ENCODE results near the gene SKA3.

The SKA3 gene

GRCh38 chr13:21117104-21117809 is 59.1 kb downstream of the SKA3 start:
- Mint-ChIP-seq H3K4me3 (no peak overlapping the region), H3K9me3 (peaks cover 3 to 4% of the 10 kb centered on the region in 2 donors), H3K36me3 (no peaks in the 10 kb centered on the region), H3K27me3 (no peaks in the 10 kb centered on the region), H3K4me1 (no peaks in the 10 kb centered on the region), H3K27ac (no peak overlapping the region)
- DNase-seq (no peak), ATAC-seq (replicated peaks) (no peak)

DNA sequence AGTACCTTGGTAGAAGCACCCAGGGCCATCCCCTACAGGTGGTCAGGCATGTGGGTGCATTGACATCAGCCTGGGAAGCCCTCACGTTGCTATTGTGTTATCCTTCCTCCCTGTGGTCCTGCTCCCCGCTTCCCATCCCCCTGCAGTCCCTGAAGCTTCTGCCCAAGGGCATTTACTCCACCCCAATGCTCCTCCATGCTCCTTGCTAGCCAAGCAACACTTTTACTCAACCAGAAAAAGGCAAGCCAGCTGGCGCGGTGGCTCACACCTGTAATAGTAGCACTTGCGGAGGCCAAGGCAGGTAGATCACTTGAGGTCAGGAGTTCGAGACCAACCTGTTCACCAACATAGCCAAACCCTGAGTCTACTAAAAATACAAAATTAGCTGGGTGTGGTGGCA is 60.2 kb downstream of the SKA3 start:
- peaks cover 3 to 4% of the 10 kb centered on the region in 2 donors for H3K9me3 Mint-ChIP-seq
- H3K4me3 Mint-ChIP-seq = no peak overlapping the region
- H3K27me3 Mint-ChIP-seq = no peaks in the 10 kb centered on the region
- ATAC-seq (replicated peaks) = no peak
- no peaks in the 10 kb centered on the region for H3K36me3 Mint-ChIP-seq
- no peak for DNase-seq
- H3K27ac Mint-ChIP-seq = no peak overlapping the region
- no peaks in the 10 kb centered on the region for H3K4me1 Mint-ChIP-seq

- no peaks in the 10 kb centered on the region for H3K36me3 Mint-ChIP-seq
Measured at GRCh38 chr13:21115231-21115630, 61.1 kb downstream of the SKA3 start.

GRCh38 chr13:21111546-21111945 is 64.8 kb downstream of the SKA3 start:
- Mint-ChIP-seq H3K9me3 (no peaks in the 10 kb centered on the region), H3K27me3 (no peaks in the 10 kb centered on the region), H3K27ac (no peak overlapping the region), H3K4me1 (no peaks in the 10 kb centered on the region), H3K4me3 (no peak overlapping the region), H3K36me3 (no peaks in the 10 kb centered on the region)
- ATAC-seq (replicated peaks) (no peak), DNase-seq (no peak)

More at GRCh38 chr13:21115231-21115630, 61.1 kb downstream of the SKA3 start:
- H3K9me3 Mint-ChIP-seq = peaks cover 3 to 4% of the 10 kb centered on the region in 2 donors
- H3K4me3 Mint-ChIP-seq = no peak overlapping the region
- H3K27ac Mint-ChIP-seq = no peak overlapping the region
- no peaks in the 10 kb centered on the region for H3K4me1 Mint-ChIP-seq
- no peak for DNase-seq
- H3K27me3 Mint-ChIP-seq = no peaks in the 10 kb centered on the region
- no peak for ATAC-seq (replicated peaks)

DNA sequence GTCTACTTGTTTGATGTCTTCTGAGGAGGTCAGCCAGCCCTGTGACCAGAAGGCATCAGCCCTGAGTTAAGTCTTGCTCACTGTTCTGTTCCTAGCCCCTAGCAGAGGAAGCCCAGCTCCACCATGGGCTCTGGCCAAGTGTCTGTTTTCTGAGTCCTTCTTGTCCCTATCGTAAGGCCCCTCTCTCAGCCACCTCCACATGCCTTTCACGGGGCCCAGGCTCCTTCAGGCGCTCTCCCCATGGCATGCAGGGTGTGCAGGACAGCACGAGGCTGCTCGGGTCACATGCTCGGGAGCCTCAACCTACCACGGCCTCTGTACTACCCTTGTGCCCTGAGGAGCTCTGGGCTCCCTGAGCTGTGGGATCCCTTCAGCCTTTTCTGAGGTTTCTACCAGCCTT is 67.2 kb downstream of the SKA3 start:
- no peaks in the 10 kb centered on the region for H3K4me1 Mint-ChIP-seq
- no peaks in the 10 kb centered on the region for H3K9me3 Mint-ChIP-seq
- no peak for DNase-seq
- H3K36me3 Mint-ChIP-seq = no peaks in the 10 kb centered on the region
- no peak overlapping the region for H3K4me3 Mint-ChIP-seq
- no peaks in the 10 kb centered on the region for H3K27me3 Mint-ChIP-seq
- no peak for ATAC-seq (replicated peaks)
- H3K27ac Mint-ChIP-seq = no peak overlapping the region

DNA sequence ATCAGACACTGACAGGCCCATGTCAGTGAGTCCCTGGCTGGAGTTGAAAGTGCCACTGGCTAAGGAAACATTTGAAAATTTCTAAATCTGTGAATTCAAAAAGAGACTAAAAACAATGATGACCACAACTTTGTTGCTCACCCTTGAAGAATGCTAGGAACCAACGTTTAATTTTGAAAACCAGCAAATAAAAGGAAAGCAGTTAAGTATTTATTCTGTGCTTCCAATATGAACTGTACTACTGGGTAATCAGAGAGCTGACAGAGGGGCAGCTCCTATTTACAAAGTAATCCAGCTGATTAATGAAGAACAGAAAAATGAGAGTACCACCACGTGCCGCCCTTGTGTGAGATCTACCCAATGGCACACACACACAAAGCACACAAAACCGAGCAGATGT is 70.3 kb downstream of the SKA3 start:
- H3K27me3 Mint-ChIP-seq = no peaks in the 10 kb centered on the region
- no peaks in the 10 kb centered on the region for H3K9me3 Mint-ChIP-seq
- ATAC-seq (replicated peaks) (no peak), DNase-seq (no peak)
- no peak overlapping the region for H3K27ac Mint-ChIP-seq
- no peaks in the 10 kb centered on the region for H3K4me1 Mint-ChIP-seq
- no peaks in the 10 kb centered on the region for H3K36me3 Mint-ChIP-seq
- H3K4me3 Mint-ChIP-seq = no peak overlapping the region

DNA sequence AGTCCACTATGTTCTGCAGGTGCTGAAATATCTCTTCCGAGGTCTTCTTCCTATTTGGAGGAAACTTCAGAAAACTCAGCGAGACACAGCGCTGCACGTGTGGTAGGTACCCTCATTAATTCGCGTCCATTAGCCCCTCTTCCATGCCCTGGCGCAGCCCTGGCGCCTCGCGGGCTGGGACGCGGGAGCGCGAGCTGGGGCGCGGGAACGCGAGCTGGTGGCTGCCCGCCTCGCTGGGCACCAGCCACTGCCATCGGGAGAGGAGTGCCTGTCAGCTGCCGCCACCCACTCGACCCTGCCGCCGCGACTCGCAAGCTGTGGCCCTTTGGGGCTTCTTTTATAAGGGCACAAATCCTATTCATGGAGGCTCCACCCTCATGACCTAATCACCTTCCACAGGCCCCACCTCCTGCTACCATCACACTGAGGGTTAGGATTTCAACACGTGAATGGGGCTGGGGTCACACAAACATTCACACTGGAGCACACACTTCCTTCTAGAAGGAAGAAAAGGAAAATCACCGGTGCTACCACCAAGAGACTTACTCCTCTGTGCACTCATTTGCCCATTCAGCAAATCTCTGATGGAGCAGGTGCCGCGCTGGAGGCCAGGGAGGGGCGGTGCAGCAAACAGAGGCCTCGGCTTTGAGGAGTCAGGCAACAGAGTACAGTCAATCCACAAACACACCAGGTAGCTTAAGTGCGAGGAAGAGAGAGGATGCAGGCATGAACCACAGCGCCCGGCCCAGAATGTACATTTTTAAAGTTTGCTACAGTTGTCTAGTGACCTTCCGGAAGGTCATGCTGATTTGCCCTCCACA is 71.9 kb downstream of the SKA3 start:
- H3K4me3 Mint-ChIP-seq = no peak overlapping the region
- ATAC-seq (replicated peaks) = no peak
- no peaks in the 10 kb centered on the region for H3K4me1 Mint-ChIP-seq
- H3K9me3 Mint-ChIP-seq = no peaks in the 10 kb centered on the region
- no peaks in the 10 kb centered on the region for H3K36me3 Mint-ChIP-seq
- no peak for DNase-seq
- H3K27ac Mint-ChIP-seq = no peak overlapping the region
- H3K27me3 Mint-ChIP-seq = no peaks in the 10 kb centered on the region

Data from stimulated activated naive B cell treated with anti-CD40 and anti-IgM and Interleukin-4, amounts not matched to agents 10 μg/mL and 1 μg/mL and 100 μg/mL, for 72 hours (primary cell).